ENCODE results near the gene ERCC5. TPM values are rescaled to one million over a fixed set of nuclear protein-coding genes. Genes with fewer than 3 reads are reported as not detected.
A peak's percentile ranks its signal among the peaks of the same experiment; 100 is the strongest.

The ERCC5 gene
- total RNA-seq, 1 experiment from 2014 or later, result 37.6 TPM

DNA sequence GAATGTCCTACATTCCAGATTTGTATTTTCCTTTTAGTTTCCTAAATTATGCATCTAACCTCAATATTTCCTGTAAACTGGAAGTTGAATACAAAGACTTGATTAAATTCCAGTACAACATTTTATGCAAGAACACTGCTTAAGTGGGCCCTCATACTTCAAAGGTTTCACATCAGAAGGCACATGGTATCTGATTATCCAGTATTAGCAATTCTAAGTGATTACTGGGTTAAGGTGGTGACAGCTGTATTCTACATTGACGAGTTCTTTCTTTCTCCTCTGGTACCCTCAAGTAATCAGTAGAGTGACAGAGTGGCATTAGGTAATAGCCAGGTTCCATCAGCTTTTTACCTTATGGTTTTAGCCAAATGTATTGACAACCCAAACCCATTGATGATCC is 28.6 kb upstream of the ERCC5 start:
- Histone ChIP-seq H3K27ac (ENCODE audit: low read depth, low read length, poor library complexity, severe bottlenecking) (no peak overlapping the region), H3K27me3 (replicated peaks; ENCODE audit: insufficient read depth, low read depth, low read length, poor library complexity) (no peaks in the 10 kb centered on the region), H3K9me3 (ENCODE audit: low read depth, low read length, poor library complexity, severe bottlenecking) (no peaks in the 10 kb centered on the region), H3K36me3 (ENCODE audit: insufficient read depth, low read length, poor library complexity, severe bottlenecking) (peaks cover 10% of the 10 kb centered on the region), H3K4me3 (ENCODE audit: low read depth, low read length, poor library complexity, severe bottlenecking) (no peak overlapping the region), H3K4me1 (ENCODE audit: insufficient read depth, low read length, poor library complexity, severe bottlenecking) (peaks cover 14% of the 10 kb centered on the region)
- ChIA-PET CTCF (no interaction called here), POLR2A (ENCODE audit: low non-redundant PET) (no interaction called here)
- intact Hi-C loops (cut with micrococcal nuclease; ENCODE audit: unreplicated experiment), result no loop called here
- no TSS peak for BruUV-seq (replicated peaks)
- no peak for DNase-seq (ENCODE audit: low spot score)
- TF ChIP-seq, protein P1, sequence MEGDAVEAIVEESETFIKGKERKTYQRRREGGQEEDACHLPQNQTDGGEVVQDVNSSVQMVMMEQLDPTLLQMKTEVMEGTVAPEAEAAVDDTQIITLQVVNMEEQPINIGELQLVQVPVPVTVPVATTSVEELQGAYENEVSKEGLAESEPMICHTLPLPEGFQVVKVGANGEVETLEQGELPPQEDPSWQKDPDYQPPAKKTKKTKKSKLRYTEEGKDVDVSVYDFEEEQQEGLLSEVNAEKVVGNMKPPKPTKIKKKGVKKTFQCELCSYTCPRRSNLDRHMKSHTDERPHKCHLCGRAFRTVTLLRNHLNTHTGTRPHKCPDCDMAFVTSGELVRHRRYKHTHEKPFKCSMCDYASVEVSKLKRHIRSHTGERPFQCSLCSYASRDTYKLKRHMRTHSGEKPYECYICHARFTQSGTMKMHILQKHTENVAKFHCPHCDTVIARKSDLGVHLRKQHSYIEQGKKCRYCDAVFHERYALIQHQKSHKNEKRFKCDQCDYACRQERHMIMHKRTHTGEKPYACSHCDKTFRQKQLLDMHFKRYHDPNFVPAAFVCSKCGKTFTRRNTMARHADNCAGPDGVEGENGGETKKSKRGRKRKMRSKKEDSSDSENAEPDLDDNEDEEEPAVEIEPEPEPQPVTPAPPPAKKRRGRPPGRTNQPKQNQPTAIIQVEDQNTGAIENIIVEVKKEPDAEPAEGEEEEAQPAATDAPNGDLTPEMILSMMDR (conservative IDR thresholded peaks at IDR 0.05; ENCODE audit: low read depth, low read length), result no peak
- TF ChIP-seq EZH2 (IDR thresholded peaks at IDR 0.05; ENCODE audit: borderline replicate concordance, low read depth, low read length, poor library complexity, severe bottlenecking), result no peak

DNA sequence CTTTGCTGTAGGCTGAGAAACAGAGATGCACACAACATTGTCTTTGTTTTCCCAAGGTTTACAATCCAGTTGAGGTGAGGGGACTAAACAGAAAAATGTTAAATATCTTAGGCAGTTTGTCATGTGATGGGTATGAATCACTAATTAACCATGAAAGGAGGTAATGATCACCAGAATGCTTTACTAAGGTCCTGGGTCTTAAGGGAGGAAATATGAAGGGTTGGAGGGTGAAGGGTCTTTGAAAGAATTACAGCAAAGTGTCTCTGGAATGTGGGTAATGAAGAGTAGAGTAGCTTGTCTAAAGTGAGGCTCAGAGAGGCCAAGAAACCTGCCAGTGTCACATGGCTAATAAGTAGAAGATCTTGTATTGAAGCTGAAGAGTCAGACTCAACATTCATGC is 27.9 kb upstream of the ERCC5 start:
- Histone ChIP-seq H3K27me3 (replicated peaks; ENCODE audit: insufficient read depth, low read depth, low read length, poor library complexity) (no peaks in the 10 kb centered on the region), H3K4me3 (ENCODE audit: low read depth, low read length, poor library complexity, severe bottlenecking) (no peak overlapping the region), H3K9me3 (ENCODE audit: low read depth, low read length, poor library complexity, severe bottlenecking) (no peaks in the 10 kb centered on the region), H3K36me3 (ENCODE audit: insufficient read depth, low read length, poor library complexity, severe bottlenecking) (peaks cover 17% of the 10 kb centered on the region), H3K4me1 (ENCODE audit: insufficient read depth, low read length, poor library complexity, severe bottlenecking) (peaks cover 11% of the 10 kb centered on the region), H3K27ac (ENCODE audit: low read depth, low read length, poor library complexity, severe bottlenecking) (no peak overlapping the region)
- no TSS peak for BruUV-seq (replicated peaks)
- ChIA-PET POLR2A (ENCODE audit: low non-redundant PET) (no interaction called here), CTCF (no interaction called here)
- TF ChIP-seq EZH2 (IDR thresholded peaks at IDR 0.05; ENCODE audit: borderline replicate concordance, low read depth, low read length, poor library complexity, severe bottlenecking), result no peak
- TF ChIP-seq, protein P1 (conservative IDR thresholded peaks at IDR 0.05; ENCODE audit: low read depth, low read length), result no peak
- peak; percentile 30 for DNase-seq (ENCODE audit: low spot score)
- intact Hi-C loops (cut with micrococcal nuclease; ENCODE audit: unreplicated experiment), result no loop called here

DNA sequence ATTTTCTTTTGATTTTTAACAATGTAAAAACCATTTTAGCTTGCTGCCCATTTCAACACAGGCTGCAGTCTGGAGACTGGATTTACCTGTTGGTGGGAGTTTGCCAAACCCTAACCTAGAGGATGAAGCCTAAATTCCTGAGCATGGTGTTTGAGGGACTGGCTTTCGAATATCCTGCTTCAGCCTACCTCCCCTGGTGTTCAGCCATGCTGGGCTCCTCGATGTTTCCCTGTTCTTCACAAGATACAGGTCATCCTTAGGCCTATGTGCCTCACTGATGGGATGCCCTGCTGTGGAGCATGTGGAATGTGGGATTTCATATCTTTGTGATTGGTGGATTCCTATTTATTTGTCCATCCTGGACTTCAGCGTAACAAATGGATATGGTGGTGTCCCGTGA is 20.4 kb upstream of the ERCC5 start:
- ChIA-PET CTCF (no interaction called here), POLR2A (ENCODE audit: low non-redundant PET) (no interaction called here)
- Histone ChIP-seq H3K9me3 (ENCODE audit: low read depth, low read length, poor library complexity, severe bottlenecking) (no peaks in the 10 kb centered on the region), H3K4me3 (ENCODE audit: low read depth, low read length, poor library complexity, severe bottlenecking) (no peak overlapping the region), H3K27me3 (replicated peaks; ENCODE audit: insufficient read depth, low read depth, low read length, poor library complexity) (no peaks in the 10 kb centered on the region), H3K4me1 (ENCODE audit: insufficient read depth, low read length, poor library complexity, severe bottlenecking) (peaks cover 19% of the 10 kb centered on the region), H3K27ac (ENCODE audit: low read depth, low read length, poor library complexity, severe bottlenecking) (peak overlapping the region; percentile 77), H3K36me3 (ENCODE audit: insufficient read depth, low read length, poor library complexity, severe bottlenecking) (peaks cover 28% of the 10 kb centered on the region)
- no TSS peak for BruUV-seq (replicated peaks)
- DNase-seq (ENCODE audit: low spot score), result no peak
- TF ChIP-seq, protein P1 (conservative IDR thresholded peaks at IDR 0.05; ENCODE audit: low read depth, low read length), result no peak
- no peak for TF ChIP-seq EZH2 (IDR thresholded peaks at IDR 0.05; ENCODE audit: borderline replicate concordance, low read depth, low read length, poor library complexity, severe bottlenecking)
- intact Hi-C loops (cut with micrococcal nuclease; ENCODE audit: unreplicated experiment), result no loop called here

All from A673 (cell line).